SU-DHL-6 (cell line): ENCODE results near the gene TRIM29.

ENCODE experiments used
- EZH2phosphoT487 ChIP-seq: fragments of 200-600 bp; sonication (generic), shearing (Covaris generic); conservative IDR thresholded peaks from 2 replicates; pipeline ENCODE4 v1.6.1; 2018; ENCODE audit warnings: mild to moderate bottlenecking, antibody characterized with exemption, low read length, moderate library complexity, mixed read lengths
- TF ChIP-seq, protein P1 (sequence below): fragments of 200-600 bp; sonication (generic); IDR thresholded peaks from one replicate; pipeline ENCODE4 v1.5.1; 2017; ENCODE audit warnings: antibody characterized with exemption, mild to moderate bottlenecking, low read length, moderate library complexity; ENCODE audit not compliant: insufficient read depth, poor library complexity, severe bottlenecking

DNA sequence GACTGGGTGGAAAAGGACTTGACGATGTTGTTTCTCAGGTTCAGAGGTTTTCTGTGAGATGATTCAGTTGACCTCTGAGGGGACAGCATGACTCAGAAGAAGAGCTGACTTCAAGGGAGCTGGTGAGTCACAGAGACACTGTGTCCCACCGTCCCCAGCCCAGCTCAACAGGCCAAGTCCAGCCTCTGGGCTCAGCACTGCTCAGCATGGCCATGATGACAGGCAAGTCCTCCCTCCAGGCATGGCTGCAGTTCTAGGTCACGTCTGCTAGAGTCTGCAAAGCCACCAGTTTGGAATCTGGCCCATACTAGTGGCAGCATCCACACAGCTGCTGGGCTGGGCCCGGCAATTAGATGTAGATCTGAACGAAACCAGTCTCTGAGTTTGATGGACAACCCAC is 12.9 kb downstream of the TRIM29 start:
- TF ChIP-seq, protein P1, sequence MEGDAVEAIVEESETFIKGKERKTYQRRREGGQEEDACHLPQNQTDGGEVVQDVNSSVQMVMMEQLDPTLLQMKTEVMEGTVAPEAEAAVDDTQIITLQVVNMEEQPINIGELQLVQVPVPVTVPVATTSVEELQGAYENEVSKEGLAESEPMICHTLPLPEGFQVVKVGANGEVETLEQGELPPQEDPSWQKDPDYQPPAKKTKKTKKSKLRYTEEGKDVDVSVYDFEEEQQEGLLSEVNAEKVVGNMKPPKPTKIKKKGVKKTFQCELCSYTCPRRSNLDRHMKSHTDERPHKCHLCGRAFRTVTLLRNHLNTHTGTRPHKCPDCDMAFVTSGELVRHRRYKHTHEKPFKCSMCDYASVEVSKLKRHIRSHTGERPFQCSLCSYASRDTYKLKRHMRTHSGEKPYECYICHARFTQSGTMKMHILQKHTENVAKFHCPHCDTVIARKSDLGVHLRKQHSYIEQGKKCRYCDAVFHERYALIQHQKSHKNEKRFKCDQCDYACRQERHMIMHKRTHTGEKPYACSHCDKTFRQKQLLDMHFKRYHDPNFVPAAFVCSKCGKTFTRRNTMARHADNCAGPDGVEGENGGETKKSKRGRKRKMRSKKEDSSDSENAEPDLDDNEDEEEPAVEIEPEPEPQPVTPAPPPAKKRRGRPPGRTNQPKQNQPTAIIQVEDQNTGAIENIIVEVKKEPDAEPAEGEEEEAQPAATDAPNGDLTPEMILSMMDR, result no peak
- TF ChIP-seq EZH2phosphoT487, result no peak
